Measurements from ENCODE around the gene C1QTNF3. TPM values are rescaled to one million over a fixed set of nuclear protein-coding genes. Genes with fewer than 3 reads are reported as not detected.
A peak's percentile ranks its signal among the peaks of the same experiment; 100 is the strongest.

C1QTNF3 gene
- total and polyA plus RNA-seq, 2 of the 8 experiments (the other 6 are each of a cell fraction or from before 2014, with no cell fraction given) = 1.0 to 1.2 TPM

DNA sequence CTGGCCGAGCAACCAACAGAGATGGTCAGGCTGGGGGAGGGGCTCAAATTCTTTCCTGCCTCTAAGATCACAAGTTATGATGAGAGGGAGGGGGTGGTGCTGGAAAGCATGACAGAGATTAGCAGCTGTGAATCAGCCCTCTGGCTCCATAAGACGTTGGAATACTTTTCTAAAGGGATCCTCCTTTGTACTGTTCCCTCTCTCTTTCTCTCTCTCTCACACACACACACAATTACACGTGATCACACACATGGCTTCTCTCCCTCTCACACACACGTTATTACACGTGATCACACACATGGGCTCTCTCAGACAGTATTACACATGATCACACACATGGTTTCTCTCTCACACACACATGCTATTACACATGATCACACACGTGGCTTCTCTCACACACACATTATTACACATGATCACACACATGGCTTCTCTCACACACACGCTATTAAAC lies 58.3 kb downstream of the C1QTNF3 start, which contains the start of gene SLC45A2:
SLC45A2 (minus strand) TSS at position 23 of the 454 bp plus-strand sequence. CDS start 110 bp downstream, outside the sequence.
- H3K9me3 ChIP-seq (ENCODE audit: insufficient read depth in 2 of 2, low read depth in 1 of 2, low read length in 1 of 2) = peaks cover 0 to 10% of the 10 kb centered on the region in 2 experiments; a peak in 1 of 4 replicates
- no peak within 1 kb of the TSS for H3K23ac ChIP-seq (ENCODE audit: insufficient read length)
- H2BK5ac ChIP-seq (ENCODE audit: low read depth, low read length) = no peak within 1 kb of the TSS
- H3K4me1 ChIP-seq (replicated peaks in 1 of 4; ENCODE audit: control insufficient read depth in 3 of 4, insufficient read depth in 4 of 4, low read length in 3 of 4) = no peaks in the 10 kb centered on the region; a peak in 2 of 7 replicates
- no peaks in the 10 kb centered on the region for H3K27me3 ChIP-seq (replicated peaks in 1 of 4; ENCODE audit: control insufficient read depth in 3 of 4, extremely low read depth in 1 of 4, insufficient read depth in 3 of 4, low read length in 3 of 4)
- no peak within 1 kb of the TSS for H2AFZ ChIP-seq (ENCODE audit: low read length)
- H3K23me2 ChIP-seq (ENCODE audit: low read depth, low read length) = peaks cover 5% of the 10 kb centered on the region
- no peak within 1 kb of the TSS for H3K27ac ChIP-seq (ENCODE audit: low read depth, low read length)
- H2BK20ac ChIP-seq (ENCODE audit: low read length) = no peak within 1 kb of the TSS; the same call in 1 of the 2 replicates
- H3K18ac ChIP-seq (ENCODE audit: extremely low read depth, low read length) = no peak within 1 kb of the TSS
- peak within 1 kb of the TSS; percentile 95 for H2AK5ac ChIP-seq (ENCODE audit: low read depth, low read length)
- H3K4me3 ChIP-seq (ENCODE audit: extremely low read depth in 1 of 4, insufficient read depth in 2 of 4, low read depth in 3 of 4, low read length in 4 of 4) = no peak within 1 kb of the TSS
- H3K79me1 ChIP-seq (ENCODE audit: low read depth, low read length) = no peaks in the 10 kb centered on the region
- H4K5ac ChIP-seq (ENCODE audit: insufficient read length, low read depth, low read length) = no peak within 1 kb of the TSS
- DNase-seq (ENCODE audit: low read depth in 1 of 2, low spot score in 2 of 2) = no peak
- no peak within 1 kb of the TSS for H3K4ac ChIP-seq (replicated peaks; ENCODE audit: insufficient read length, low read depth, low read length)
- TF ChIP-seq CHD1 (IDR thresholded peaks at IDR 0.05; ENCODE audit: low read depth, low read length) (no peak), TCF12 (IDR thresholded peaks at IDR 0.05; ENCODE audit: low read depth, low read length) (no peak), BRCA1 (IDR thresholded peaks at IDR 0.05; ENCODE audit: low read depth, low read length) (no peak), YY1 (IDR thresholded peaks at IDR 0.05; ENCODE audit: low read depth, low read length) (no peak), GABPA (IDR thresholded peaks at IDR 0.05; ENCODE audit: borderline replicate concordance, insufficient read depth, low read length) (no peak), TAF1 (IDR thresholded peaks at IDR 0.05; ENCODE audit: low read depth, low read length) (no peak)
- CTCF ChIA-PET (ENCODE audit: partially characterized antibody) = no interaction called here
- FAIRE-seq = no peak
- peak within 1 kb of the TSS; percentile 62 for H4K8ac ChIP-seq (ENCODE audit: extremely low read depth, insufficient read depth, low read length)
- POLR2A ChIA-PET (ENCODE audit: partially characterized antibody) = no interaction called here
- 0 out of 2 replicates have a peak within 1 kb of the TSS, but pooled peaks have one; percentile 40 for H2BK15ac ChIP-seq (ENCODE audit: low read length)
- no peak within 1 kb of the TSS for H3K56ac ChIP-seq (replicated peaks; ENCODE audit: insufficient read length, low read depth, low read length)
- H3K36me3 ChIP-seq (ENCODE audit: control insufficient read depth in 2 of 4, insufficient read depth in 4 of 4, low read length in 3 of 4) = peaks cover 0 to 8% (median 4%) of the 10 kb centered on the region in 4 experiments; a peak in 5 of 8 replicates
- no peak within 1 kb of the TSS for H3K9ac ChIP-seq (replicated peaks in 1 of 4; ENCODE audit: extremely low read depth in 1 of 4, low read depth in 3 of 4, low read length in 3 of 4)
- peak within 1 kb of the TSS; percentile 75 for H2BK12ac ChIP-seq (ENCODE audit: low read depth, low read length)
- no peak within 1 kb of the TSS for H3K4me2 ChIP-seq (ENCODE audit: insufficient read depth in 1 of 2, low read depth in 2 of 2, low read length in 2 of 2)
- H4K91ac ChIP-seq (replicated peaks; ENCODE audit: insufficient read length, low read length) = no peak within 1 kb of the TSS
- no peaks in the 10 kb centered on the region for H4K20me1 ChIP-seq (replicated peaks in 1 of 2; ENCODE audit: control insufficient read depth in 1 of 2, insufficient read depth in 2 of 2, low read length in 2 of 2)
- H3K79me2 ChIP-seq (ENCODE audit: control insufficient read depth in 1 of 2, insufficient read depth in 2 of 2, low read length in 2 of 2) = no peaks in the 10 kb centered on the region
- H2BK120ac ChIP-seq (replicated peaks; ENCODE audit: low read depth, low read length) = no peak within 1 kb of the TSS
- 94 to 100% methylated on average over 1 to 7 of the region's 7 CpGs for WGBS, 2 experiments (ENCODE audit: extremely low coverage in 1 of 2, insufficient coverage in 1 of 2, insufficient read length in 1 of 2, insufficient replicate concordance in 2 of 2, low coverage in 1 of 2, low lambda C conversion rate in 2 of 2, missing lambda C conversion rate in 1 of 2)
- H3K14ac ChIP-seq (ENCODE audit: insufficient read length) = no peak within 1 kb of the TSS
